NCI-H1092 treated with DMSO at 0.1 percent for 48 hours (cell line): ENCODE data around the gene HNF4A.

Experiments
- DNase-seq: peaks from one replicate; lab custom pipeline; 2025; lab: John Stamatoyannopoulos, UW

The HNF4A gene

DNA sequence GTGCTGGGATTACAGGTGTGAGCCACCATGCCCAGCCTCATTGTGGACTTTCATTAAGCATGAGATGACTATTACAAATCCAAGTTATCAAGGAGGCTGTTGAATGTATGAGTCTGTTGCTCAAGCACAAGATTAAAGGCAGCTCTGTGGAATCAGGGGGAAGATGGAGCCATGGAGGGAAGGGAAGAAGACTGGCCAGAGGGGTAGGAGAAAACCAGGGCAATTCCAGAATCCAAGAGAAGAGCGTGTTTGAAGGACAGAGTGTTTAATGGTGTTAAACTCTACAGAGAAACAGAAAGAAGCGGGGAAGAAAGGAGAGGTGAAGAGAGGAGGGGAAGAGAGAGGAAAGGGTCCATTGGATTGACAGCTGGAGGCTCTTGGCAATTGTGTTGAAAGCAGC is 70.4 kb downstream of the HNF4A start:
- no peak for DNase-seq

DNA sequence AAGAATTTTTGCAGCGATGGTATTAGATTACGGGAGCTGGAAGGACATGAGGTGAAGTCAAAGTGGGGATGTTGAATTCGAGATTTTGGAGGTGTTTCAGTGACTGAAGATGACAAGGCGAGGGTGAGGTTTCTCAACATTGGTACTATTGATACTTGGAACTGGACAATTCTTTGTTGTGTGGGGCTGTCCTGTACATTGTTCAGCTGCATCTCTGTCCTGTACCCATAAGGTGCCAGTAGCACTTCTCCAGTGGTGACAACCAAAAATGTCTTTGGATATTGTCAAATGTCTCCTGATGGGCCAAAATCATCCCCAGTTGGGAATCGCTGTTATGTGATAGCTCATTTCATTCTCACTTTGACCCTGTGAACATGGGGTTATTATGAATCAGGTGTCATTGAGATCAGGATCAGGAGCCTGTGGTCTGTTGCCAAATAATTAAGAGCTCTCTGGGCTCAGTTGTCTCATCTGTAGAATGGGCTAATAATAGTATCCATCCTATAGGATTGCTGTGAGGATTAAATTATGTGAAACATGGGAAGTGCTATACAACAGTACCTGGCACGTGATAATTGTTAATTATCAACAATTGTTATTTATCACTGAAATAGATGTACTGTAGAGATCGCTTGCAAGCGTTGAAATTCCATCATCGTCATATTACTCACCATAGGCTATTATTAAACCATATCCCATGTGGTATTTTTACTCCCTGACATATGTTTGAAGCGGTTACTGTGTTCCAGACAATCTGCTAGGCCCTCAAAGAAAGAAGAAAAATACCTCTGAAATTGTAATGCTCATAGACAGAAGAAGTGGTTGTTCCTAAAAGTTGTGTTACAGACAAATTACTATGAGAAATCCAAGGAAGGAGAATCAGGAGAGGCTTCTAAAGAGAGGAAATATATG is 71.6 kb downstream of the HNF4A start:
- DNase-seq, result no peak

DNA sequence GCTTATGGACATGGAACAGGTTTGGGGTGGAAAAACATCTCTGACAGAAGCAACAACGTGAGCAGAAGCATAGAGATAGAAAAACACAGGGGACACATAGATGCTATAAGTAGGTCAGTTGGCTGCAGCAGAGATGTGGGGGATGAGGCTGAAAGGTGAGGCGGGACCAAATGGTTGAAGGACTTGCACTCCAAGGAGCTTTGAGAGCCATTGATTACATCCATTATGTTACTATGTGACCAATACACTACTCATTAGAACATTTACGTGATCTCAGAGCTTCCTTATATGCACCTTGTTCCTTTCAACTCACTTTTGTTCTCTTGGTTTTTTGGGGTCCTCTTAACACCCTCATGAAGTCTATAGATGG is 72.3 kb downstream of the HNF4A start:
- no peak for DNase-seq

DNA sequence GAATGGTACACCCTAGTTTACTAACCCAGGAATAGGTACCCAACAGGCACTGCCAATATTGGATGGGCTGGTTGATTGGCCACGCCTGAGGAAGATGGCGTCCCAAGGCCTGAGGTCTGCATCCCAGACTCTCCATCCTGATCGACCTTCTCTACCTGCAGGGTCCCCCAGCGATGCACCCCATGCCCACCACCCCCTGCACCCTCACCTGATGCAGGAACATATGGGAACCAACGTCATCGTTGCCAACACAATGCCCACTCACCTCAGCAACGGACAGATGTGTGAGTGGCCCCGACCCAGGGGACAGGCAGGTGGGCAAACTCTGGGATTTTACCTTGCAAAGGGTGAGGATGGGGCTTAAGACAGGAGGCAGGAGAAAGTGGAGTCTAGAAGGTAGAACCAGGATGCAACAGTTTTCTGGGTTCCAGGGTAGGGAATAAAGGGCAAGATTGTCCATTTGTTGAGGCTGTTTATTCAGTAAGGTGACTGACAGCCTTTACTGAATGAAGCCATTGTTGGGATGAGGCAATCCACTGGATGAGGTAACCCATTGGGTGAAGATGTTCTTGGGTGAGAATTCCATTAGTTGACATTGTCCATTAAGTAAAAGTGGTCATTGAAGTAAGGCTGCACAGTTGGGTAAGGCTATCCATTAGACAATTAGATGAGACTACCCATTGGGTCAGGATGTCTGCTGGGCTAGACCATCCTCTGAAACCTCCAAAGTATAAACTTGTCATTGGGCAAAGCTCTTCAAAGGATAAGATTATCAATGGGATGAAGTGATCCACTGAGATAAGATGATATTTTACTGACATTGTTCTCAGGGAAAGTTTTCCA is 72.9 kb downstream of the HNF4A start:
- DNase-seq, result no peak

DNA sequence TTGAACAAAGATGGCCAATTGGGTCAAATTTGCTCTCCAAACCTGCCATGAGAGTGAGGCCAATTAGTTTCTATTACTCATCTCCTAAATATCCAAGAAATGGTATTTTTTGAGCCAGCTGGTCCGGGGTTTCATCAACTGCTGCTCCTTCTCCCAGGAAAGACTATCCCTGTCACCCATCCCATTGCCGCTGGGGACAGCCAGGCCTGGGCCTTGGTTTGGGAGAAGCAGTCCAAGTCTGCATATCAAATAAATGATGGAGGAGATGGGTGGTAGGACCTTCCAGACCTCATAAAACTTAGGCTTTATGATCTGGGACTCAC is 73.5 kb downstream of the HNF4A start:
- no peak for DNase-seq

DNA sequence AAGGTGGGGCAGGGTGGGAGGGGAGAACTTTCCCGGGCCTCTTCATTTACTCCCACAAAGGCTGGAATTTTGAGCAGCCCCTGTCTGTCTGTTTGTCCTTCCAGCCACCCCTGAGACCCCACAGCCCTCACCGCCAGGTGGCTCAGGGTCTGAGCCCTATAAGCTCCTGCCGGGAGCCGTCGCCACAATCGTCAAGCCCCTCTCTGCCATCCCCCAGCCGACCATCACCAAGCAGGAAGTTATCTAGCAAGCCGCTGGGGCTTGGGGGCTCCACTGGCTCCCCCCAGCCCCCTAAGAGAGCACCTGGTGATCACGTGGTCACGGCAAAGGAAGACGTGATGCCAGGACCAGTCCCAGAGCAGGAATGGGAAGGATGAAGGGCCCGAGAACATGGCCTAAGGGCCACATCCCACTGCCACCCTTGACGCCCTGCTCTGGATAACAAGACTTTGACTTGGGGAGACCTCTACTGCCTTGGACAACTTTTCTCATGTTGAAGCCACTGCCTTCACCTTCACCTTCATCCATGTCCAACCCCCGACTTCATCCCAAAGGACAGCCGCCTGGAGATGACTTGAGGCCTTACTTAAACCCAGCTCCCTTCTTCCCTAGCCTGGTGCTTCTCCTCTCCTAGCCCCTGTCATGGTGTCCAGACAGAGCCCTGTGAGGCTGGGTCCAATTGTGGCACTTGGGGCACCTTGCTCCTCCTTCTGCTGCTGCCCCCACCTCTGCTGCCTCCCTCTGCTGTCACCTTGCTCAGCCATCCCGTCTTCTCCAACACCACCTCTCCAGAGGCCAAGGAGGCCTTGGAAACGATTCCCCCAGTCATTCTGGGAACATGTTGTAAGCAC is 74.1 kb downstream of the HNF4A start:
- DNase-seq, result no peak

DNA sequence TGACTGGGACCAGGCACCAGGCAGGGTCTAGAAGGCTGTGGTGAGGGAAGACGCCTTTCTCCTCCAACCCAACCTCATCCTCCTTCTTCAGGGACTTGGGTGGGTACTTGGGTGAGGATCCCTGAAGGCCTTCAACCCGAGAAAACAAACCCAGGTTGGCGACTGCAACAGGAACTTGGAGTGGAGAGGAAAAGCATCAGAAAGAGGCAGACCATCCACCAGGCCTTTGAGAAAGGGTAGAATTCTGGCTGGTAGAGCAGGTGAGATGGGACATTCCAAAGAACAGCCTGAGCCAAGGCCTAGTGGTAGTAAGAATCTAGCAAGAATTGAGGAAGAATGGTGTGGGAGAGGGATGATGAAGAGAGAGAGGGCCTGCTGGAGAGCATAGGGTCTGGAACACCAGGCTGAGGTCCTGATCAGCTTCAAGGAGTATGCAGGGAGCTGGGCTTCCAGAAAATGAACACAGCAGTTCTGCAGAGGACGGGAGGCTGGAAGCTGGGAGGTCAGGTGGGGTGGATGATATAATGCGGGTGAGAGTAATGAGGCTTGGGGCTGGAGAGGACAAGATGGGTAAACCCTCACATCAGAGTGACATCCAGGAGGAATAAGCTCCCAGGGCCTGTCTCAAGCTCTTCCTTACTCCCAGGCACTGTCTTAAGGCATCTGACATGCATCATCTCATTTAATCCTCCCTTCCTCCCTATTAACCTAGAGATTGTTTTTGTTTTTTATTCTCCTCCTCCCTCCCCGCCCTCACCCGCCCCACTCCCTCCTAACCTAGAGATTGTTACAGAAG is 75.0 kb downstream of the HNF4A start:
- DNase-seq, result no peak

DNA sequence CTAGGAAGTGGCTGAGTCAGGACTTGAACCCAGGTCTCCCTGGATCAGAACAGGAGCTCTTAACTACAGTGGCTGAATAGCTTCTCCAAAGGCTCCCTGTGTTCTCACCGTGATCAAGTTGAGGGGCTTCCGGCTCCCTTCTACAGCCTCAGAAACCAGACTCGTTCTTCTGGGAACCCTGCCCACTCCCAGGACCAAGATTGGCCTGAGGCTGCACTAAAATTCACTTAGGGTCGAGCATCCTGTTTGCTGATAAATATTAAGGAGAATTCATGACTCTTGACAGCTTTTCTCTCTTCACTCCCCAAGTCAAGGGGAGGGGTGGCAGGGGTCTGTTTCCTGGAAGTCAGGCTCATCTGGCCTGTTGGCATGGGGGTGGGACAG is 75.6 kb downstream of the HNF4A start:
- DNase-seq, result no peak

DNA sequence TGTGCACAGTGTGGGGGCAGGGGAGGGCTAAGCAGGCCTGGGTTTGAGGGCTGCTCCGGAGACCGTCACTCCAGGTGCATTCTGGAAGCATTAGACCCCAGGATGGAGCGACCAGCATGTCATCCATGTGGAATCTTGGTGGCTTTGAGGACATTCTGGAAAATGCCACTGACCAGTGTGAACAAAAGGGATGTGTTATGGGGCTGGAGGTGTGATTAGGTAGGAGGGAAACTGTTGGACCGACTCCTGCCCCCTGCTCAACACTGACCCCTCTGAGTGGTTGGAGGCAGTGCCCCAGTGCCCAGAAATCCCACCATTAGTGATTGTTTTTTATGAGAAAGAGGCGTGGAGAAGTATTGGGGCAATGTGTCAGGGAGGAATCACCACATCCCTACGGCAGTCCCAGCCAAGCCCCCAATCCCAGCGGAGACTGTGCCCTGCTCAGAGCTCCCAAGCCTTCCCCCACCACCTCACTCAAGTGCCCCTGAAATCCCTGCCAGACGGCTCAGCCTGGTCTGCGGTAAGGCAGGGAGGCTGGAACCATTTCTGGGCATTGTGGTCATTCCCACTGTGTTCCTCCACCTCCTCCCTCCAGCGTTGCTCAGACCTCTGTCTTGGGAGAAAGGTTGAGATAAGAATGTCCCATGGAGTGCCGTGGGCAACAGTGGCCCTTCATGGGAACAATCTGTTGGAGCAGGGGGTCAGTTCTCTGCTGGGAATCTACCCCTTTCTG is 76.2 kb downstream of the HNF4A start:
- no peak for DNase-seq

DNA sequence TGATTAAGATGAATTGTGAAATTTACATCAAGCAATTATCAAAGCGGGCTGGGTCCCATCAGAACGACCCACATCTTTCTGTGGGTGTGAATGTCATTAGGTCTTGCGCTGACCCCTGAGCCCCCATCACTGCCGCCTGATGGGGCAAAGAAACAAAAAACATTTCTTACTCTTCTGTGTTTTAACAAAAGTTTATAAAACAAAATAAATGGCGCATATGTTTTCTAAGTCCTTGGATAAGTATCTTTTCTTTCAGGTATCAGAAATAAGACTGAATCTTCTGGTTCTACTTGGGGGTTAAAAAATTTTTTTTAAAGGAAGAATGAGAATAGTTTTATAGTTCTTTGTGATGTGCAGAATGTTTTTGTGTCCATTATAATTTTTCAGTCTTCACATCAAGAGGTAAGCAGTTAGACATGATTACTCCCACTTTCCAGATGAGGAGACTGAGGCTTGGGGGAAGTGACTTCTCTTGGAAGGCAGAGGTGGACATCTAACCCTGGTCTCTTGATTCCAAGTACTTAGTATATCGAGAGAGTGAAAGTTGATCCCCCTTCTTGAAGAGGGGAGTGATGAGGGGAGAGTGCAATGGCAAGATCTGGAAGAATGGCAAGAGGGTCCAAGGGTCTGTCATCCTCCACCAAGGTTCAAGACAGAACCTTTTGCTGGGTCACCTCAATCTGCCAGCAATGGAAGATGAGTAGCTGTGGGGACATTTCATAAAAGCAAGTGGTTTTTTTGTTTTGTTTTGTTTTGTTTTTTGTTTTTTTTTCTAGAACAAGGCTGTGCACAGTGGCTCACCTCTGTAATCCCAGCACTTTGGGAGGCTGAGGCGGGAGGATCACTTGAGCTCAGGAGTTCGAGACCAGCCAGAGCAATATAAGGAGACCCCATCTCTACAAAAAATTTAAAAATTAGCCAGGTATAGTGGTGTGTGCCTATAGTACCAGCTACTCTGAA is 77.4 kb downstream of the HNF4A start:
- no peak for DNase-seq

DNA sequence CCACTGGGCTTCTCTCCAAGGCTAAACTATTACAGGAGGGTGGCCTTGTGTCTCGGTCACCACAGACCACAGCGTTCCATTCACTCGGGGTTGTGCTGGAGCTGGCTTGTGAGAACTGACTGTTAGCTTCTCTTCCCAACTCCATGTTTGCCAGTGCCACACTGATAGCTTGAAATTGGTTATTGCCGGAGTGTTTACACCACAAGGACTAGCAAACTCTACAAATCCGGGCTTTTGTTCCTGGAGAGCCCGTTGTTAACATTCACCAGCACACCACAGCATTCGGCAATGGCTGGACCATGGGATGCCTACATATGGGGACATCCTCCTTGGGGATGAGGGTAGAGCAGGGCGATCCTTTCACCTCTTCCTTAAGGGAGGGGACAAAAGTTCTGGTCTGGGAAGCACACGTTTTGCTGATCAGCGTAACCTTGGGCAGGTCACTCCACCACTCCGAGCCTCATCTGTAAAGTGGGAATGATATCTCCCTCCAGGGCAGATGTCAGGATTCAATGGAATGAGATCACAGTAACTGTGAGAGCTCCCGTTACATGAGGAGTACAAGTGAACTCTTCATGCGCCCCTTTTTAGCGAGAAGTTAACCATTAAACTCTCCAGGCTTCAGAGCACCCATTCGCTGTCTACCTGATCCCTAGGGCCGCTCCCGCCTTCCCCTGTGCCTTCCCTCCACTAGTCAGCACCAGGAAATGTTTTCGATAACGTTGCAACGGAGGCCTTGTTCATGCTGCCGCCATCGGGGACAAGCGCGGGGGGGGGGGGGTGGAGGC is 78.4 kb downstream of the HNF4A start:
- no peak for DNase-seq

DNA sequence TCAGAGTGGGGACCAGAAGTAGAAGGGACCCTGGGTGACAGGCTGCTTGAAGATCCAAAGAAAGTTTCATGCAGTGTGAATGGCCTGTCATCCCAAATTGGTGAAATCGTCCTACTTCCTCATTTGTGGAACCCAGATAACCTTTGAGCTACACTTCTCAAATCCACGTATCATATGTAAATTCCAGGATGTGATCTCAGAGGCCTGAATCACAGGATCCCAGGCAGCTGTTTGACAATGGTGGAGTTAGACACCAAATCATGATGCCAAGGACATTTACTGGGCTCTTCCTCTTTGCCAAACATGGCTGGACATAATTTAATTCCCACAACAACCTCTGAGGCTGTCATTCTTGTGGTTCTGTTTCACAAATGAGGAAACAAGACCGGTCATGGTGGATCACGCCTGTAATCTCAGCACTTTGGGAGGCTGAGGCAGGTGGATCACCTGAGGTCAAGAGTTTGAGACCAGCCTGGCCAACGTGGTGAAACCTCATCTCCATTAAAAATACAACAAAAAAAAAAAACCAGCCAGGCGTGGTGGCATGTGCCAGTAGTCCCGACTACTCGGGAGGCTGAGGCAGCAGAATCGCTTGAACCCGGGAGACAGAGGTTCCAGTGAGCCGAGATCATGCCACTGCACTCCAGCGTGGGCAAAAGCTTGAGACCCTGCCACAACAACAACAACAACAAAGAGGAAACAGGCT is 80.3 kb downstream of the HNF4A start:
- DNase-seq, result no peak

DNA sequence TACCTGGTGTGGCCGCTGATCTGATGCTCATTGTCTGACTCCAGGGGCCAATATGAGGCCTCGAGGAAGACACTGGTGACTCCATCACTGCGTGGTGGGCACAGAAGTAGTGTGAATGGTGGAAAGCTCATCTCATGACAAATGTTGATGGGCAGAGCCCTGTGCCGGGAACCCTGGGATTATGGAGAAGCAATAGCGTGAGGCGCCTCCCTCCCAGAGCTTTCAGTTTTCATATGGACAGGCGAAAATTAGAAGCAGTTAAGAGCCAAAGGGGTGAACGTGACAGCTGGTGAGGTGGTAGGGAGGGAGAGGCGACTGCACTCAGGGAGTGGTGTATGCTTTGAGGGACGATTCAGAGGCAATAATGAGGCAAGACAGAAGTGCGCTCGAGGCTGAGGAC is 80.9 kb downstream of the HNF4A start:
- DNase-seq, result no peak

DNA sequence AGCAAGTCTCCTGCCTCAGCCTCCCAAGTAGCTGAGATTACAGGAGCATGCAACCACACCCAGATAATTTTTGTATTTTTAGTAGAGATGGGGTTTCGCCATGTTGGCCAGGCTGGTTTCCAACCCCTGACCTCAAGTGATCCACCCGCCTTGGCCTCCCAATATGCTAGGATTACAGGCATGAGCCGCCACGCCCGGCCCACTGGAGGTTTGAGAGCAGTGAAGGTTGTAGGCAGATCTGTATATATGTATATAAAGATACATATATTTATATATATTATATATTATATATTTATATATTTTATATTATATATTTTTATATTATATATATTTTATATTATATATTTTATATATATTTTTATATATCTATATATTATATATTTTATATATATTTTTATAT is 82.0 kb downstream of the HNF4A start:
- DNase-seq, result no peak

DNA sequence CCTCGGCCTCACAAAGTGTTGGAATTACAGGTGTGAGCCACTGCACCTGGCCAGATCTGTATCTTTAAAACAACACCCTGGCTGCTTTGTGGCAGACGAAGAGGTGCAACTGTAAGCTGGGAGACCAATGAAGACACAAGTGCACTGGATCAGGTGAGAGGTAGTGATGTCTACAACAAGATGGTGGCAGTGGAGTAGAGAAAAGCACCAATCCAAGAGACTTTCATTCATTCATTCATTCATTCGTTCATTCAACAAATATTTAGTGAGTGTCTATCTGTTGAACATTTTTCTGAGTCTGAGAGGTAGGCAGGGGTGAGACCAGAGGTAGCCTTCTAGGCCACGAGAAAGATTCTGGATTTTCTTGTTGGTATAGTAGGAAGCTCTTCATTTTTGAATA is 83.3 kb downstream of the HNF4A start:
- DNase-seq, result no peak

DNA sequence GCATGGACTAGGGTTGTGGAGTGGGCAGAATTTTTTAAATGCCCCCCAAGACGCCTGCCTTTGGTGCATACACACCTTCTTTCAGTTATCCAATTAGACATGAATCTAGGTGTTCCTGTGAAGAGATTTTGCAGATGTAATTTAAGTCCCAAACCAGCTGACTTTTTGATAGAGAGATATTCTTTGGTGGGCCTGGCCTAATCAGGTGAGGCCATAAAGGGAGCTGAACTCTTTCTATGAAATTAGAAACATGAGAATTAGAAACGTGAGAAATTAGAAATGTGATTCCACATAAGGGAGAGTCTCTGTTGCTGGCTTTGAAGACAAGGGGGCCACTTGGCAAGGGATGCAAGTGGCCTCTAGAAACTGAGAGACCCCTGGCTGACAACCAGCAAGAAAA is 83.8 kb downstream of the HNF4A start:
- DNase-seq, result no peak

DNA sequence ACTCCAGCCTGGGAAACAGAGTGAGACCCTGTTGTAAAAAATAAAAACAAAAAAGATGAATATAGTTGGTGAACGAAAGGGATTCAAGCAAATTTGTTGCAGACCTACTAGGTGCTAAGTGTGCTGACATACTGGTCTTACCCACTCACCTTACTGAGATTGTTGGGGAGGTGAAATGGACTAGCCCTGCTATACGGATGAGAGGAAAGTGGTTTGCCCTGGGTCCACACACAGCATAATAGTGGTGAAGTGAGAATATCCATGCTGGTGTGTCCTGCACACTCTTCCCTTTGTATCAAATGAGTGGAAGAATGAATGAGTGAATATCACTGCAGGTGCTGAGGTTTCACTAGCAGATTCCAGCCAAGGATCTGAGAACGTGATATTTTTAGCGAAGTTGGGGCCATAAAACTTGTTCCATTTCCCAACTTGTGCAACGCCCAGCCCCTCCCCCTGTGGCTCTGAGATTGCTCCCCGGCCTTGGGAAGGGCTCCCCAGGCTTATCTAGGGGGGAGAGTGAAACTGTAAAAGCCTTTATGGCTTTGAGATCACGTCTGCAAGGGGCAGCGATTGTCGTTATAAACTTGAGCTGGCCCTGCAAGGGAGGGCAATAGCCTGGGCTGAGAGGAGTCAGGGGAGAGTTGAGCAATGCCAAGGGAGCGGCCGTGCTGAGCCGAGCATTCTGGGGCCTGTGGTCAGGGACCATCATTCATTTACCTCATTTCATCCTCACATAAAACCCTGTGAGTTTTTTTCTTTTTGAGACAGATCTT is 87.0 kb downstream of the HNF4A start:
- DNase-seq, result no peak
